GM21381 (cell line): Measurements from ENCODE around the gene NQO2.

Source experiments
- ATAC-seq: cut with Tn5 transposase; IDR thresholded peaks from one replicate; pipeline ENCODE4 v1.9.1; 2021; ENCODE audit warnings: mild to moderate bottlenecking, moderate library complexity; ENCODE audit not compliant: unreplicated experiment

The NQO2 gene

DNA sequence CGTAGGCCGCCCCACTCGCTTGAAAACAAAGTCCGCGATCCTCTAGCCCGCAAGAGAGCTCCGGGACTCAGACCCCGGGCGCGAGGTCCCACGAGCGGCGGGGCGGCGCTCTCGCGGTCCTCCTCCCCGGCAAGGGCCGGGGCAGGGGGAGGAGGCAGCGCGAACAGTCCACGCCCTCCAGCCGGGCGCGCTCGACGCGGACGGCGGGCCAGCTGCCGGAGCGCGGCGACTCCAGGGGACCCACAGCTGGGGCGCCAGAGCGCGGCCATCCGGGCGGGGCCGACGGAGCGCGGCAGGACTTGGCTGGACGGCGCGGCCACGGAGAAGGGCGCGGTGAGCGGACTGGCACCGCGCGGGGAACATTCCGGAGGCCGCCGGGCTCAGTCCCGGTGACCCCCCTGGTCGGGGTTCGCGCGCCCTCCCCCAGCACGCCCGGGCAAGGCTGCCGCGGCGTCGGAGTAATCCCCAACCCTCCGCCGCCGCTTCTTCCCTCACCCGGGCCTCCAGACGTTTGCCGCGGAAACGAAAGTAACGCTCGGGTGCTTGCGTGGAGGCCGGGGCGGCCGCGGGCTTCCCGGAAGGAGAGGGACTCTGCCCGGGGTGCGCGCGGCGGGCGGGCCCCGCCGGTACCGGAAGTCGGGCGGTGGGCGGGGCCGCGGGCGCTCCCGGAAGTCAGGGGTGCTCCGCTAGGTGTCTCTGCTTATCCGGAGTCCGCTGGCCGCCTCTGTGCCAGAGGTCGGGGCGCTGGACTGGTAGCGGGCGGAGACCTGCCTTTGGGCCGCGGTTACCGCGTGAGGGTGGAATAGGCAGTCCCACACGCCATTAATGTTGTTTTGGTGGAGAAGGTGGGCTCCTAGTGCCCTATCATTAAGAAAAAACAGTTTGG, 68.9 kb downstream of the NQO2 start, which contains the start of gene RIPK1:
Gene RIPK1 (plus strand): TSS at position 166 of the 886 bp plus-strand sequence. CDS start 8,330 bp downstream, outside the sequence.
- ATAC-seq = peak; percentile 86
